D721Med (cell line): Measurements from ENCODE around the gene IPO4.
A peak's percentile ranks its signal among the peaks of the same experiment; 100 is the strongest.

ENCODE experiments used
- DNase-seq: peaks from one replicate; pipeline ENCODE4 v3.0.0; 2011; ENCODE audit warnings: low spot score; ENCODE audit not compliant: insufficient read length
- FAIRE-seq: peaks from 2 replicates; lab custom pipeline; 2011; peaks lifted over from hg19 to GRCh38; lab: Jason Lieb, UNC
- CTCF ChIP-seq: IDR thresholded peaks from 2 replicates; pipeline ENCODE4 v1.5.1; 2012; ENCODE audit warnings: mild to moderate bottlenecking, control low read depth; ENCODE audit not compliant: insufficient read depth; ENCODE audit errors: missing control alignments

The IPO4 gene

GRCh38 chr14:24135834-24136683 lies 52.6 kb downstream of the IPO4 start, which contains the start of gene PSME1:
Gene PSME1 (plus strand): TSS chr14:24136194. CDS start chr14:24136263, 69 bp downstream.
- no peak for FAIRE-seq
- TF ChIP-seq CTCF: no peak
- DNase-seq: peak; percentile 90

GRCh38 chr14:24135584-24135833 lies 53.1 kb downstream of the IPO4 start:
- DNase-seq (no peak), FAIRE-seq (no peak)
- TF ChIP-seq CTCF: no peak

- no peak for TF ChIP-seq CTCF
- DNase-seq: no peak
- no peak for FAIRE-seq
These were observed 54.9 kb downstream of the IPO4 start for GRCh38 chr14:24133735-24134134.

- no peak for TF ChIP-seq CTCF
- no peak for DNase-seq
- no peak for FAIRE-seq
These were observed 55.6 kb downstream of the IPO4 start for GRCh38 chr14:24132976-24133375.

GRCh38 chr14:24132061-24132685 lies 56.4 kb downstream of the IPO4 start:
- FAIRE-seq (no peak), DNase-seq (no peak)
- TF ChIP-seq CTCF: no peak

DNA sequence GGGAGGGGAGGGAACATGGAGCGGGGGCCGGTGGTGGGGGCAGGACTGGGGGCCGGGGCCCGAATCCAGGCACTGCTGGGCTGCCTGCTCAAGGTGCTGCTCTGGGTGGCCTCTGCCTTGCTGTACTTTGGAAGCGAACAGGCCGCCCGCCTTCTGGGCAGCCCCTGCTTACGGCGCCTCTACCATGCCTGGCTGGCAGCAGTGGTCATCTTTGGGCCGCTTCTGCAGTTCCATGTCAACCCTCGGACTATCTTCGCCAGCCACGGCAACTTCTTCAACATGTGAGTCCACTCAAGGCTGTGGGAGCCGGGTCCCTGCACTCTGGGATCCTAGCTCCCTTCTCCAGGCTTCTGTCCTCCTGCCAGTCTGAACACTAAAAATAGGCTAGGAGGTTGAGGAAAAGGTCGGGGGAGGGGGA lies 57.1 kb downstream of the IPO4 start:
- FAIRE-seq (no peak), DNase-seq (no peak)
- TF ChIP-seq CTCF: no peak
